Measurements from ENCODE around the gene ZNF503.

ZNF503 gene

GRCh38 chr10:75406462-75407223 lies 5.1 kb upstream of the ZNF503 start:
- no peak for DNase-seq (ENCODE audit: low read depth, low spot score)
- no CpG with 5 or more reads among the region's 29 CpGs for WGBS (ENCODE audit: insufficient coverage, insufficient read length)
- Histone ChIP-seq H3K36me3 (ENCODE audit: control insufficient read depth, insufficient read depth, low read length) (no peaks in the 10 kb centered on the region), H3K9me3 (ENCODE audit: control insufficient read depth, insufficient read depth, low read length) (no peaks in the 10 kb centered on the region), H3K27ac (ENCODE audit: low read length) (no peak overlapping the region), H3K27me3 (ENCODE audit: control insufficient read depth, insufficient read depth, low read length) (peaks cover 77% of the 10 kb centered on the region), H3K4me1 (ENCODE audit: control insufficient read depth, insufficient read depth, low read length) (peaks cover 14% of the 10 kb centered on the region), H3K4me3 (ENCODE audit: low read length) (no peak overlapping the region)

DNA sequence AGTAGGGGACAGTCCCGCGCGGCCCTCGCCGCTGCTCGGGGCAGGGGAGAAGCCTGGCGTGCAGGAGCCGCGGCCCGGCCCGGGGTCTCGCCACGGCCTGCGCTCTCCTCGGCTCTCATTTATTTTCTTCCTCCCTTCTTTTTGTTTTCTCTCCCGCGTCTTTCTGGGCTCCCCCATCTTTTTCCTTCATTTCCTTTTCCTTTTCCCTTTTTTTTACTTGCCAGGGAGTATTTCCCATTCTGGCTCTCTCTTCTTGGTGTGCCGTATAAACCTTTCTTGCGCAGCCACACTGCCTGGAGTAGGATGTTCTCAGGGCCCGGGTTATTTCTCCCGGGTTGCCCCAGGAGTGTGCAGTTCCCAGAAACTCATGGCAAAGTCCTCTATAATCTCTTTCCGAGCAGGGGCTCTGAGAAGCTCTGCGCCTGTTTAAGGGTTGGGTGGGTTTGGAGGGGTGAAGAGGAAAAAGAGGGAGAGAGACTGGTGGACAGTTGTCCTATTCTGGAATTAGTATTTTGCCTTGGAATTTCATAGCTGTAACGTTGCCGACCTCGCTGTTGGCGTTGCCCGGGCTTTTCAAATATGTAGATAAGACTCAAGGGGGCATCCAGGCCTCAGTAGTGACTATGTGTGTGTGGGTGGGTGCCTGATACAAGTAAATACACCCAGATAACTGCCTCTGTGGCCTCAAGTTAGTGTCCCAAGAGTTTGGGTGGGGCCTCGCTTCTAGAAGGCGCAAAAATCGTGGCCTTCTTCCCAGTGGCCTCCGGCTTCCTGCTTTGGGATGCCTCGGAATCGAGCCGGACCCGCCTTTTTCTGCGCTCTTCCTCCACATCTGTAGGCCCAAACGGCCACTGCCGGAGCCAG lies 4.3 kb upstream of the ZNF503 start:
- no peaks in the 10 kb centered on the region for H3K36me3 ChIP-seq (ENCODE audit: control insufficient read depth, insufficient read depth, low read length)
- H3K27me3 ChIP-seq (ENCODE audit: control insufficient read depth, insufficient read depth, low read length) = peaks cover 72% of the 10 kb centered on the region
- WGBS (ENCODE audit: insufficient coverage, insufficient read length) = no CpG with 5 or more reads among the region's 39 CpGs
- no peak overlapping the region; the same call in 1 of the 2 replicates for H3K4me3 ChIP-seq (ENCODE audit: low read length)
- no peak for DNase-seq (ENCODE audit: low read depth, low spot score)
- H3K27ac ChIP-seq (ENCODE audit: low read length) = no peak overlapping the region
- H3K9me3 ChIP-seq (ENCODE audit: control insufficient read depth, insufficient read depth, low read length) = no peaks in the 10 kb centered on the region
- peaks cover 14% of the 10 kb centered on the region for H3K4me1 ChIP-seq (ENCODE audit: control insufficient read depth, insufficient read depth, low read length)

GRCh38 chr10:75404815-75405597 lies 3.4 kb upstream of the ZNF503 start:
- WGBS (ENCODE audit: insufficient coverage, insufficient read length) = no CpG with 5 or more reads among the region's 56 CpGs
- Histone ChIP-seq H3K4me1 (ENCODE audit: control insufficient read depth, insufficient read depth, low read length) (peaks cover 8% of the 10 kb centered on the region), H3K9me3 (ENCODE audit: control insufficient read depth, insufficient read depth, low read length) (no peaks in the 10 kb centered on the region), H3K36me3 (ENCODE audit: control insufficient read depth, insufficient read depth, low read length) (no peaks in the 10 kb centered on the region), H3K4me3 (ENCODE audit: low read length) (no peak overlapping the region; the same call in 1 of the 2 replicates), H3K27ac (ENCODE audit: low read length) (no peak overlapping the region), H3K27me3 (ENCODE audit: control insufficient read depth, insufficient read depth, low read length) (peaks cover 72% of the 10 kb centered on the region)
- no peak for DNase-seq (ENCODE audit: low read depth, low spot score)

- no peaks in the 10 kb centered on the region for H3K9me3 ChIP-seq (ENCODE audit: control insufficient read depth, insufficient read depth, low read length)
- no peak overlapping the region for H3K27ac ChIP-seq (ENCODE audit: low read length)
- DNase-seq (ENCODE audit: low read depth, low spot score) = no peak
- WGBS (ENCODE audit: insufficient coverage, insufficient read length) = no CpG with 5 or more reads among the region's 58 CpGs
- peaks cover 75% of the 10 kb centered on the region for H3K27me3 ChIP-seq (ENCODE audit: control insufficient read depth, insufficient read depth, low read length)
- peaks cover 7% of the 10 kb centered on the region for H3K4me1 ChIP-seq (ENCODE audit: control insufficient read depth, insufficient read depth, low read length)
- H3K36me3 ChIP-seq (ENCODE audit: control insufficient read depth, insufficient read depth, low read length) = no peaks in the 10 kb centered on the region
- peak overlapping the region; percentile 14; the same call in 1 of the 2 replicates for H3K4me3 ChIP-seq (ENCODE audit: low read length)
Measured at GRCh38 chr10:75403939-75404814, 2.6 kb upstream of the ZNF503 start.

DNA sequence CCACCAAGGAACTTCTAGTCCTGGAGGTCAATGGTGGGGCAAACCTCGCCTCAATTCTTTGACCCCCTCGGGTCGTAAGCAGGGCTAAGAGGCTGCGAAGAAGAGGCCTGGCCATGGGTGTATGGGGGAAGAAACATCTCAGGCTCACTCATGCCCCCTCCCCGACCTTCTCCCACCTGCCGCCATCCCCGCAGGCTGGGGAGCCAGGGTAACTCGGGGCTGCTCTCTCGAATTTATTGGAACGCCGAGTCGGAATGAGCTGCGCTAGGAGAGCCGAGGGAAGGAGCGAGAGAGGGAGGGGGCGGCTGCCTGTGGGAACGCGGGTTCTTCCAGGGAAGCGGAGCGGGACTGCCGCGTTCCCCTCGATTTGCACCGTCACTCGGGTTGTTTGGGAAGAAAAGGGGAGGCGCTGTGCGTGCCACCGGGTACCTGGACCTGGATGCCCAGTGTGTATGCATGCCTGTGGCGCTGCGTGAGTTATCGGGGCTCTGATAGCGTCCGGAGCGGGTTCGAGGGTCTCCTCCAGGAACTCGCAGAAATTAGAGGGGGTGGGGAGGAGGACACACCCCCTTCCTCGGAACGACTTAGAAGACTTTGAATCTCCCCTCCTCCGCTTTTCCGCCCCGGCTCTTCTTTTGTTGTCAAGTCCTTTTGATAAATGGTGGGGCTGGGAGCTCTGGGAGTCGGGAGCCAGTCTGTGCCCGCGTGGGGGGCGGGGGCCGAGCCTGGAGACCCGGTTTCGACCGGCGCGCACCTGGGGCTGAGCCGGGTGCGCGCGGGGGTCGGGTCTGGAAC lies 1.8 kb upstream of the ZNF503 start:
- Histone ChIP-seq H3K27me3 (ENCODE audit: control insufficient read depth, insufficient read depth, low read length) (peaks cover 78% of the 10 kb centered on the region), H3K27ac (ENCODE audit: low read length) (no peak overlapping the region), H3K4me3 (ENCODE audit: low read length) (peak overlapping the region; percentile 37; the same call in 1 of the 2 replicates), H3K9me3 (ENCODE audit: control insufficient read depth, insufficient read depth, low read length) (no peaks in the 10 kb centered on the region), H3K36me3 (ENCODE audit: control insufficient read depth, insufficient read depth, low read length) (no peaks in the 10 kb centered on the region), H3K4me1 (ENCODE audit: control insufficient read depth, insufficient read depth, low read length) (peaks cover 7% of the 10 kb centered on the region)
- no CpG with 5 or more reads among the region's 56 CpGs for WGBS (ENCODE audit: insufficient coverage, insufficient read length)
- DNase-seq (ENCODE audit: low read depth, low spot score) = no peak

DNA sequence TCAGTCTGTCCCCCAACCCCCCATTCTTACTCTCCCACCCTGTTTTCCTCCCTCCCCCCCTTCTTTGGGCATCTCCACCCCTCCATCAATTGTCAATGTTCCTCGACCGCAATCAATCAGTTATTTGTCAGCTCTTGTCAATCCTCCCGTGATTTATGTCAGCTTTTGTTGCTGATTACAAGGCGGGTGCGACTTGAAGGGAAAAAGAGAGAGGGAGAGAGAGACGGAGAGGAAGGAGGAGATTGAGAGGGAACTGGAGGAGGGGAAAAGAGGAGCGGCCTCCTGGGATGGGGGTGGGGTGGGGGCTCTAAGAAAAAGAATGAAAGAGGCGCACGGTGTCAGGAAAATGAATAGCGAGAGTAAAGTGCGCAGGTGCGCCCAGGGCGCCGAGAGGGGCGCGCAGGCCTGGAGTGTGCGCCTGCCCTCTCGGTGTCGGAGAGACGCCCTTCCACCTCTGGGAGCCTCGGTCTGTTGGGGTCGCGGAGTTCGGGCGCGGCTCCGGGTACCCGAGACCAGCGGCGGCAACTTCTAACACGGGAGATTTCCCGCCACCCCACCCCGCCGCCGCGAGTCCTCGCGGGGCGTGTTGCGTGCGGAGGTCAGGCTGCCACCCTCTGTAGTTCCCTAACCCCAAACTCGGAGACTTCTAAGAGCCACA lies 1.1 kb upstream of the ZNF503 start:
- Histone ChIP-seq H3K9me3 (ENCODE audit: control insufficient read depth, insufficient read depth, low read length) (no peaks in the 10 kb centered on the region), H3K4me1 (ENCODE audit: control insufficient read depth, insufficient read depth, low read length) (peaks cover 4% of the 10 kb centered on the region; the same call in 1 of the 2 replicates), H3K27me3 (ENCODE audit: control insufficient read depth, insufficient read depth, low read length) (peaks cover 74% of the 10 kb centered on the region), H3K36me3 (ENCODE audit: control insufficient read depth, insufficient read depth, low read length) (no peaks in the 10 kb centered on the region), H3K4me3 (ENCODE audit: low read length) (peak overlapping the region; percentile 37; the same call in 1 of the 2 replicates), H3K27ac (ENCODE audit: low read length) (no peak overlapping the region)
- DNase-seq (ENCODE audit: low read depth, low spot score) = no peak
- WGBS (ENCODE audit: insufficient coverage, insufficient read length) = no CpG with 5 or more reads among the region's 42 CpGs

GRCh38 chr10:75400771-75401568 lies 594 bp downstream of the ZNF503 start:
- Histone ChIP-seq H3K27ac (ENCODE audit: low read length) (no peak overlapping the region), H3K27me3 (ENCODE audit: control insufficient read depth, insufficient read depth, low read length) (peaks cover 72% of the 10 kb centered on the region), H3K9me3 (ENCODE audit: control insufficient read depth, insufficient read depth, low read length) (no peaks in the 10 kb centered on the region), H3K36me3 (ENCODE audit: control insufficient read depth, insufficient read depth, low read length) (no peaks in the 10 kb centered on the region), H3K4me1 (ENCODE audit: control insufficient read depth, insufficient read depth, low read length) (peaks cover 2% of the 10 kb centered on the region), H3K4me3 (ENCODE audit: low read length) (peak overlapping the region; percentile 38; the same call in 1 of the 2 replicates)
- DNase-seq (ENCODE audit: low read depth, low spot score) = no peak
- WGBS (ENCODE audit: insufficient coverage, insufficient read length) = no CpG with 5 or more reads among the region's 68 CpGs

GRCh38 chr10:75400163-75400770 lies 1.3 kb downstream of the ZNF503 start:
- Histone ChIP-seq H3K27ac (ENCODE audit: low read length) (no peak overlapping the region), H3K27me3 (ENCODE audit: control insufficient read depth, insufficient read depth, low read length) (peaks cover 71% of the 10 kb centered on the region), H3K36me3 (ENCODE audit: control insufficient read depth, insufficient read depth, low read length) (no peaks in the 10 kb centered on the region), H3K9me3 (ENCODE audit: control insufficient read depth, insufficient read depth, low read length) (no peaks in the 10 kb centered on the region), H3K4me1 (ENCODE audit: control insufficient read depth, insufficient read depth, low read length) (peaks cover 2% of the 10 kb centered on the region), H3K4me3 (ENCODE audit: low read length) (no peak overlapping the region; the same call in 1 of the 2 replicates)
- DNase-seq (ENCODE audit: low read depth, low spot score) = no peak
- WGBS (ENCODE audit: insufficient coverage, insufficient read length) = no CpG with 5 or more reads among the region's 39 CpGs

Measured in iPS DF 6.9 (cell line).